ENCODE measurements around the gene FBXO5.
"Not testable (repeated sequence)": the region's sequence is repeated elsewhere in the genome, so short reads cannot be mapped to it uniquely, and the experiment has no call there.

Gene FBXO5

DNA sequence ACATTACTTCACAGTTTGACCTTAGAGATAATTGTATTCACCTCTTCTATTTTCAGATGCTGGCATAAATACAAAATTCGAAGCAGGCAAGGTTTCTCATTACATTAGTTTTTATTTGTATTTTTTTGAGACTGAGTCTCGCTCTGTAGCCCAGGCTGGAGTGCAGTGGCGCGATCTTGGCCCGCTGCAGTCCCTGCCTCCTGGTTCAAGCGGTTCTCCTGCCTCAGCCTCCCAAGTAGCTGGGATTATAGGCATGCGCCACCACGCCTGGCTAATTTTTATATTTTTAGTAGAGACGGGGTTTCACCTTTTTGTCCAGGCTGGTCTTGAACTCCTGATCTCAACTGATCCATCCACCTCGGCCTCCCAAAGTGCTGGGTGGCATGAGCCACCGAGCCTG is 2.5 kb upstream of the FBXO5 start:
- not testable (repeated sequence) for DNase-seq

DNA sequence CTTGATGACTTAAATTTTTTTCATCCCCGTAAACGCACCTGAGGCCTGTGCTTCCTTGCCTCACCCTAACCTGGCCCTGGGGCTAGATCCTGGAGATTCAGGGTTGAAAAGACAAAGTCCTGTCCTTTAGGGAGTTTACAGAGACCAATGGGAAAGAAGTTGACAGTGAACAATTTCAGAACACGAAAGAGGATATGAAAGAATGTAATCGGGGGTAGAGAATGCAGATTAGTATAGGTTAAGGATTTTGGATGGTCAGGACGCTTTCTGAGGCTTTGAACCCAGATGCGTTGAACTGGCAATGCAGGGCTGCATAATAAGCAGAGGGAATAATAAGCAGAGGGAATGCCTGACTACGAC is 1.7 kb upstream of the FBXO5 start:
- DNase-seq: no peak

GRCh38 chr6:152983637-152984512 is 1.0 kb upstream of the FBXO5 start:
- peak; percentile 85 for DNase-seq

DNA sequence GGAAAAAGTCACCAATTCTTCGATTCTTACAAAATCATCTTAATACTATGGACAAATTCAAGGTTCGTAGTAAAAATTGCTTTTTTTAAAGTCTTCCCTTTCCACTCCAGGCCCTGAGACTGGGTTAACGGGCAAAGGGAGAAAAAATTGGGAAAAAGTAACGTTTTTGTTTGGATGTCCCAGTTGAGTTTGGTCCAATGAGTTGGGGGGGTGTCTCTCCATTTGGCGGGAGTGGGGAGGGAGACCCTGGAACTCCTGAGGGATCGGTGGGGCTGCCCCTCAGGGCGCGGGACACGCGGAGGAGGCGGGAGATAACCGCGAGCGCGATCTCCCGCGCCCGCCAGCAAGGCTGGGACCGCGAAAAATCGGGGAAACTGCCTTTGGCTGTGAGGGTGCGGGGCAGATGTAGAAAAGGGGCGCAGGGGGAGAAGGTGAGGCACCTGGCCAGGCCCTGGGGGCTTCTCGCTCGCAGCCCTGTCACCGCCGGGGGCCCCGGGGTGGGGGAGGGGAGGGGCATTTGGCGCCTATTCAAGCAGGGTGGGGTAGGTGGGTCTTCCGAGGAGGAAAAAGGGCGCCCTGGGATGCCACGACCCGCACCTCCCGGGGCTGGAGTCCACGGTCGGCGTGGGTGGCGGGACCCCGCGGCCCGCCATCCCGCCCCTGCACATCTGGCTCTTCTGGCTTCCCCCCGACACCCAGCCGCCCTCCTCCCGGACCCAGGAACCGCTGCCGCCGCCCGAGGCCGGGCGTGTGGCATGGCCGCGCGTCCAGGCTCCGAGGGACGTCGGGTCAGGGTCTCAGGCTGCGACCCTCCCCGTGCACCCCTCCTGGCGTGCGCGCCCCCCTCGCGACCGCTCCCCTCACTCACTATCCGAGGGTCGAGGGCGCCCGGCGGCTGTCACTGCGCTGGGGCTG is 595 bp downstream of the FBXO5 start:
- peak; percentile 39 for DNase-seq

DNA sequence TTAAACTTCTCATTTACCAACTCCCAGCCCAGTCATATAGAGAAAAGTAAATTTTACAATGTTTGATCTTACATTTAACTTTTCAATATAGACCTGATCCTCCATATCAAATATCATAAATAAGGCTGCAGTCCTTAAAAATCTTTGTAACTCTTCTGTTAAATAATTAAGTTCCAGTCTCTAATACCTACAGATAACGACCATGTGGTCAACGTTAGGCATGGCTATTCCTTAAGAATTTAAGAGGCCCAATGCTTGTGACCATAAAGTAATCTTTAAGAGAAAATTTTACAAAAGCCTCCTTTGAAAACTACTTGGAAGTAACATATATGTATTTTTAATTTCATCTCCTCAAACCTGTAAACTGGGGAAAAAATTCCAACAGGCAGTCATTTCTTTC is 1.6 kb downstream of the FBXO5 start:
- DNase-seq: no peak

DNA sequence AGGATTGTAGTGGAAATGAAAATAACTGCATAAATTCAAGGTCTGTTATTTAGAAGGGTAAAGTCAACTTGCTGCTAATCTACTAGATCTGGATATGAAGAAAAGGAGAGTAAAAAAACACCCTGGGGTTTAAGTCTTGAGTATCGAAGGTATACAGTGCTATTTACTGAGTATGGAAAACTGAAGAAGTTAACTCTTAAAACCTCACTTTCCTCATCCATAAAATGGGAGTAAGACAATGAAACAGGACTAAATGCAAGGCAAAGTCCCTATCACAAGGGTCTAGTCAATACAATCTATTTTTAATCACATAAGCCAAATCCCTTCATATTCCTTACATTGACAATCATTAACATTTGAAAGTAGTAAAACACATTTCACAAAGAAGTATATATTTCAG is 2.2 kb downstream of the FBXO5 start:
- no peak for DNase-seq

DNA sequence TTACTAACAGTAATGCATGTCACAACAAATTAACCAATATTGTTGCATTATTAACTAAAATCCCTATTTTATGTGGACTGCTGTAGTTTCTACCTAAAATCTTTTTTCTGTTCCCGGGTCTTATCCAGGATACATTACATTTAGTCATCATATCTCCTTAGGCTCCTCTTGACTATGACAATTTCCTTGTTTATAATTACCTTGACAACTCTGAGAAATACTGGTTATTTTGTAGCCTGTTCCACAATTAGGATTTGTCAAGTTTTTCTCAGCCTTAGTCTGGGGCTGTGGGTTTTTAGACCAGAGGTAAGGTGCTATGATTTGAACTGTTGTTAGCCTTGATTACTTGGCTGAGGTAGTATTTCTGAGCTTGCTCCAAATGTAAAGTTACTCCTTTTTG is 3.7 kb downstream of the FBXO5 start:
- no peak for DNase-seq

DNA sequence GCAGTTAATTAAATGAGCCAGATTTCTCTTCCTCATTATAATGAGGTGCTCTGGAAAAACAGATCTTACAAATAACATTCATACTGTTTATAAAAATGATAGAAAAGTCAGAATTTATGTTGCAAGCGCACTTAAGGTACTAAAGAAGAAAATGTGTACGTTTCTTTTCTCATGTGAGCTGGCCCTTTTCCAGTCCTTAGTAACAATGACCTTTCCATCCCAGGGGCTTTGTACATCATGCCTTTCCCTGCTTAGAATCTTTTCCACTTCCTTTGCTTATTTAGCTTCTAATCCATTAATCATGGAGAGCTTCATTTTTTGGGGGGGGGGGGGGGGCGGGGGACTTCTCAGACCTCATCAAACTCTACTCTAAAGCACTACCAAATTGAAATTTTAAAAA is 4.8 kb downstream of the FBXO5 start:
- no peak for DNase-seq

GRCh38 chr6:152977556-152977955 is 5.3 kb downstream of the FBXO5 start:
- DNase-seq: no peak

DNA sequence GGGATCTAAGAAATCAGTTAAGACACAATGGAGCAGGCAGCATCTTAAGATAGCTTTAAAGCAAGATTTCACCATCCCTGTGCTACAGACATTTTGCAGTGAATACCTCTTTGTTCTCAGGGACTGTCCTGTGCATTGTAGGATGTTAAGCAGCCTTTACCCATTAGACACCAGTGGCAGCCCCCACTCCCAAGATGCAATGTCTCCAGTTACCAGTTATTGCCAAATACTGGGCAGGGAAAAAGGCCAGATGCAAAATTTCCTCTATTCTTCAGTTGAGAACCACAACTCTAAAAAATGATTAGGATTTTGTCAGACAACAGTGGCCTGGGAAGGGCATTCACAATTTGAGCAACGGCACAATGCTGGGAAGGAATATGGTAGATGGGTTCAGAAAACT is 6.1 kb downstream of the FBXO5 start:
- no peak for DNase-seq

- peak; percentile 26 for DNase-seq
Measured at GRCh38 chr6:152975204-152975915, 7.5 kb downstream of the FBXO5 start.

- peak; percentile 32 for DNase-seq
Measured at GRCh38 chr6:152973916-152974315, 8.9 kb downstream of the FBXO5 start.

- no peak for DNase-seq
Measured at GRCh38 chr6:152969688-152970418, 13.0 kb downstream of the FBXO5 start.

- not testable (repeated sequence) for DNase-seq
Measured at GRCh38 chr6:152966168-152966894, 16.5 kb downstream of the FBXO5 start.

- no peak for DNase-seq
Measured at GRCh38 chr6:152959333-152959732, 23.5 kb downstream of the FBXO5 start.

GRCh38 chr6:152957796-152958195 is 25.0 kb downstream of the FBXO5 start:
- no peak for DNase-seq

- DNase-seq: no peak
Measured at GRCh38 chr6:152954443-152954842, 28.4 kb downstream of the FBXO5 start.

- peak; percentile 16 for DNase-seq
Measured at GRCh38 chr6:152952866-152953509, 29.9 kb downstream of the FBXO5 start.

DNA sequence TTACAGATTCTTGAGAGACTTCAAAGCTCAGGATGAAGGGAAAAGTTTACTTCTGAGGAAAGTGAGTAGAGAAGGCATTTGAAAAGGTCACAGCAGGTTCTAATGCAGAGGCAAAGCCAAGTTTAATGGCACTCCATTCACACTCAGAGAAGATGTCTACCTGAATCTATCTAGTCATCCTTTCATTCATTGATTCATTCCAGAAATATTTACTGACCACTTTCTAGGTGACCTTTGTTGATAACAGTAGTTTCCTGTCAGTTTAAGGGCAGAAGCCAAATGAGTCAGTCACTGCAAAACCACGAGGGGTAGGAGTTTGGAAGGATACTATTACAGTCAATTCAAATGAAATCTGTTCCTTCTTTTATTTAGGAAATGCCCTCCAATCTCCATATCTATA is 30.8 kb downstream of the FBXO5 start:
- DNase-seq: no peak

DNA sequence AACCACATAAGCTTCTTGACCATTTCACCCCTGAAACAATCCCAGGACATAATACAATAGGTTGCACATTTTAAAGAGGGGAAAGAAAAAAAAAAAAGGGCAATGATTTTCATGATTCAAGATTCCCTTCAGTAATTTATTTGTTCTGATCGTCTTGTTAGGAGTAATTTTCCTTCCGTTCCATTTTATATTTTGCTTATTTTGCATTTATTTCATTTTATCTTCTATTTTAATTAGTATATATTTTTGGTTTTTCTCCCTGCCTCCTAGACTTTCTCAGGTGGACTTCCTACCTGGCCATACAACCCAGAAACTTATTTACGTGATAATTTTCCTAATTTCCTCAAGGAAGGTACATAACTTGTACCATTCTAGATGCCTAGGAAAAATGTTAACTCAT is 32.6 kb downstream of the FBXO5 start:
- DNase-seq: no peak

GRCh38 chr6:152948150-152948768 is 34.6 kb downstream of the FBXO5 start:
- DNase-seq: peak; percentile 48

All from activated CD4-positive, alpha-beta T cell treated with anti-CD3 and anti-CD28 coated beads, Interleukin-2, amount 50 U/mL, for 16 hours (primary cell).